ENCODE results near the gene SCN5A.

- TF ChIP-seq EP300 (conservative IDR thresholded peaks at IDR 0.05; ENCODE audit: poor library complexity, severe bottlenecking) (no peak), RAD21 (conservative IDR thresholded peaks at IDR 0.05) (no peak), CTCF (IDR thresholded peaks at IDR 0.05; ENCODE audit: poor library complexity, severe bottlenecking) (no peak), SMC3 (conservative IDR thresholded peaks at IDR 0.05; ENCODE audit: poor library complexity) (no peak)
Observed at GRCh38 chr3:38646630-38647029, 2.9 kb downstream of the SCN5A start.

Data from neural cell (in vitro differentiated cells).